ENCODE measurements around the gene MAPK8IP1.

MAPK8IP1 gene

GRCh38 chr11:45884596-45885185 lies 760 bp upstream of the MAPK8IP1 start:
- no peaks in the 10 kb centered on the region for H3K27me3 ChIP-seq (ENCODE audit: control insufficient read depth, insufficient read depth, low read length)
- H3K9me3 ChIP-seq (ENCODE audit: control insufficient read depth, insufficient read depth, low read length), result no peaks in the 10 kb centered on the region
- H3K4me1 ChIP-seq (ENCODE audit: control insufficient read depth, insufficient read depth, low read length), result no peaks in the 10 kb centered on the region
- H3K36me3 ChIP-seq (ENCODE audit: control insufficient read depth, insufficient read depth, low read length), result peaks cover 10% of the 10 kb centered on the region
- no peak overlapping the region for H3K9ac ChIP-seq (ENCODE audit: low read depth, low read length)
- no peak overlapping the region for H3K4me3 ChIP-seq (ENCODE audit: low read depth, low read length)

- H3K36me3 ChIP-seq (ENCODE audit: control insufficient read depth, insufficient read depth, low read length), result peaks cover 6% of the 10 kb centered on the region
- no peaks in the 10 kb centered on the region for H3K9me3 ChIP-seq (ENCODE audit: control insufficient read depth, insufficient read depth, low read length)
- no peaks in the 10 kb centered on the region for H3K4me1 ChIP-seq (ENCODE audit: control insufficient read depth, insufficient read depth, low read length)
- H3K9ac ChIP-seq (ENCODE audit: low read depth, low read length), result peak overlapping the region; percentile 47
- peak overlapping the region; percentile 72 for H3K4me3 ChIP-seq (ENCODE audit: low read depth, low read length)
- no peaks in the 10 kb centered on the region for H3K27me3 ChIP-seq (ENCODE audit: control insufficient read depth, insufficient read depth, low read length)
These were observed 670 bp downstream of the MAPK8IP1 start for GRCh38 chr11:45885921-45886721.

GRCh38 chr11:45886816-45887520 lies 1.5 kb downstream of the MAPK8IP1 start:
- Histone ChIP-seq H3K4me3 (ENCODE audit: low read depth, low read length) (peak overlapping the region; percentile 72), H3K9me3 (ENCODE audit: control insufficient read depth, insufficient read depth, low read length) (no peaks in the 10 kb centered on the region), H3K27me3 (ENCODE audit: control insufficient read depth, insufficient read depth, low read length) (no peaks in the 10 kb centered on the region), H3K9ac (ENCODE audit: low read depth, low read length) (no peak overlapping the region), H3K4me1 (ENCODE audit: control insufficient read depth, insufficient read depth, low read length) (no peaks in the 10 kb centered on the region), H3K36me3 (ENCODE audit: control insufficient read depth, insufficient read depth, low read length) (peaks cover 2% of the 10 kb centered on the region)

- Histone ChIP-seq H3K4me3 (ENCODE audit: low read depth, low read length) (no peak overlapping the region), H3K36me3 (ENCODE audit: control insufficient read depth, insufficient read depth, low read length) (no peaks in the 10 kb centered on the region), H3K9ac (ENCODE audit: low read depth, low read length) (no peak overlapping the region), H3K4me1 (ENCODE audit: control insufficient read depth, insufficient read depth, low read length) (peaks cover 1% of the 10 kb centered on the region), H3K9me3 (ENCODE audit: control insufficient read depth, insufficient read depth, low read length) (no peaks in the 10 kb centered on the region), H3K27me3 (ENCODE audit: control insufficient read depth, insufficient read depth, low read length) (no peaks in the 10 kb centered on the region)
These were observed 2.1 kb downstream of the MAPK8IP1 start for GRCh38 chr11:45887587-45887986.

- no peak overlapping the region for H3K9ac ChIP-seq (ENCODE audit: low read depth, low read length)
- no peak overlapping the region for H3K4me3 ChIP-seq (ENCODE audit: low read depth, low read length)
- peaks cover 7% of the 10 kb centered on the region for H3K4me1 ChIP-seq (ENCODE audit: control insufficient read depth, insufficient read depth, low read length)
- no peaks in the 10 kb centered on the region for H3K36me3 ChIP-seq (ENCODE audit: control insufficient read depth, insufficient read depth, low read length)
- H3K9me3 ChIP-seq (ENCODE audit: control insufficient read depth, insufficient read depth, low read length), result no peaks in the 10 kb centered on the region
- no peaks in the 10 kb centered on the region for H3K27me3 ChIP-seq (ENCODE audit: control insufficient read depth, insufficient read depth, low read length)
These were observed 4.1 kb downstream of the MAPK8IP1 start for GRCh38 chr11:45889555-45889954.

- H3K9me3 ChIP-seq (ENCODE audit: control insufficient read depth, insufficient read depth, low read length), result no peaks in the 10 kb centered on the region
- peaks cover 7% of the 10 kb centered on the region for H3K4me1 ChIP-seq (ENCODE audit: control insufficient read depth, insufficient read depth, low read length)
- H3K4me3 ChIP-seq (ENCODE audit: low read depth, low read length), result no peak overlapping the region
- no peaks in the 10 kb centered on the region for H3K36me3 ChIP-seq (ENCODE audit: control insufficient read depth, insufficient read depth, low read length)
- H3K9ac ChIP-seq (ENCODE audit: low read depth, low read length), result no peak overlapping the region
- H3K27me3 ChIP-seq (ENCODE audit: control insufficient read depth, insufficient read depth, low read length), result no peaks in the 10 kb centered on the region
These were observed 4.5 kb downstream of the MAPK8IP1 start for GRCh38 chr11:45889966-45890365.

- H3K4me1 ChIP-seq (ENCODE audit: control insufficient read depth, insufficient read depth, low read length), result peaks cover 10% of the 10 kb centered on the region
These were observed 5.6 kb downstream of the MAPK8IP1 start for GRCh38 chr11:45890886-45891550.

GRCh38 chr11:45892856-45893255 lies 7.4 kb downstream of the MAPK8IP1 start:
- Histone ChIP-seq H3K4me1 (ENCODE audit: control insufficient read depth, insufficient read depth, low read length) (peaks cover 13% of the 10 kb centered on the region), H3K9me3 (ENCODE audit: control insufficient read depth, insufficient read depth, low read length) (no peaks in the 10 kb centered on the region), H3K27me3 (ENCODE audit: control insufficient read depth, insufficient read depth, low read length) (no peaks in the 10 kb centered on the region), H3K9ac (ENCODE audit: low read depth, low read length) (no peak overlapping the region), H3K36me3 (ENCODE audit: control insufficient read depth, insufficient read depth, low read length) (no peaks in the 10 kb centered on the region), H3K4me3 (ENCODE audit: low read depth, low read length) (no peak overlapping the region)

More at GRCh38 chr11:45890886-45891550, 5.6 kb downstream of the MAPK8IP1 start:
- H3K36me3 ChIP-seq (ENCODE audit: control insufficient read depth, insufficient read depth, low read length), result no peaks in the 10 kb centered on the region
- no peaks in the 10 kb centered on the region for H3K9me3 ChIP-seq (ENCODE audit: control insufficient read depth, insufficient read depth, low read length)
- H3K9ac ChIP-seq (ENCODE audit: low read depth, low read length), result no peak overlapping the region
- no peak overlapping the region for H3K4me3 ChIP-seq (ENCODE audit: low read depth, low read length)
- no peaks in the 10 kb centered on the region for H3K27me3 ChIP-seq (ENCODE audit: control insufficient read depth, insufficient read depth, low read length)

GRCh38 chr11:45894555-45895247 lies 9.2 kb downstream of the MAPK8IP1 start:
- Histone ChIP-seq H3K27me3 (ENCODE audit: control insufficient read depth, insufficient read depth, low read length) (no peaks in the 10 kb centered on the region), H3K4me1 (ENCODE audit: control insufficient read depth, insufficient read depth, low read length) (peaks cover 16% of the 10 kb centered on the region), H3K9ac (ENCODE audit: low read depth, low read length) (no peak overlapping the region), H3K36me3 (ENCODE audit: control insufficient read depth, insufficient read depth, low read length) (no peaks in the 10 kb centered on the region), H3K9me3 (ENCODE audit: control insufficient read depth, insufficient read depth, low read length) (no peaks in the 10 kb centered on the region), H3K4me3 (ENCODE audit: low read depth, low read length) (no peak overlapping the region)

- peaks cover 3% of the 10 kb centered on the region for H3K27me3 ChIP-seq (ENCODE audit: control insufficient read depth, insufficient read depth, low read length)
- no peak overlapping the region for H3K9ac ChIP-seq (ENCODE audit: low read depth, low read length)
- H3K4me3 ChIP-seq (ENCODE audit: low read depth, low read length), result no peak overlapping the region
These were observed 10.3 kb downstream of the MAPK8IP1 start for GRCh38 chr11:45895553-45896259.

More at GRCh38 chr11:45895553-45896259, 10.3 kb downstream of the MAPK8IP1 start:
- Histone ChIP-seq H3K4me1 (ENCODE audit: control insufficient read depth, insufficient read depth, low read length) (peaks cover 16% of the 10 kb centered on the region), H3K9me3 (ENCODE audit: control insufficient read depth, insufficient read depth, low read length) (no peaks in the 10 kb centered on the region), H3K36me3 (ENCODE audit: control insufficient read depth, insufficient read depth, low read length) (no peaks in the 10 kb centered on the region)

Data from iPS-15b (cell line).